Smooth muscle cell of the brain vasculature (primary cell): ENCODE measurements around the gene SVEP1.
"Not testable (repeated sequence)": the region's sequence is repeated elsewhere in the genome, so short reads cannot be mapped to it uniquely, and the experiment has no call there.

Experiments used
- DNase-seq: peaks from one replicate; pipeline ENCODE4 v3.0.0-alpha.2; 2012; ENCODE audit warnings: low read depth, low spot score

Gene SVEP1

DNA sequence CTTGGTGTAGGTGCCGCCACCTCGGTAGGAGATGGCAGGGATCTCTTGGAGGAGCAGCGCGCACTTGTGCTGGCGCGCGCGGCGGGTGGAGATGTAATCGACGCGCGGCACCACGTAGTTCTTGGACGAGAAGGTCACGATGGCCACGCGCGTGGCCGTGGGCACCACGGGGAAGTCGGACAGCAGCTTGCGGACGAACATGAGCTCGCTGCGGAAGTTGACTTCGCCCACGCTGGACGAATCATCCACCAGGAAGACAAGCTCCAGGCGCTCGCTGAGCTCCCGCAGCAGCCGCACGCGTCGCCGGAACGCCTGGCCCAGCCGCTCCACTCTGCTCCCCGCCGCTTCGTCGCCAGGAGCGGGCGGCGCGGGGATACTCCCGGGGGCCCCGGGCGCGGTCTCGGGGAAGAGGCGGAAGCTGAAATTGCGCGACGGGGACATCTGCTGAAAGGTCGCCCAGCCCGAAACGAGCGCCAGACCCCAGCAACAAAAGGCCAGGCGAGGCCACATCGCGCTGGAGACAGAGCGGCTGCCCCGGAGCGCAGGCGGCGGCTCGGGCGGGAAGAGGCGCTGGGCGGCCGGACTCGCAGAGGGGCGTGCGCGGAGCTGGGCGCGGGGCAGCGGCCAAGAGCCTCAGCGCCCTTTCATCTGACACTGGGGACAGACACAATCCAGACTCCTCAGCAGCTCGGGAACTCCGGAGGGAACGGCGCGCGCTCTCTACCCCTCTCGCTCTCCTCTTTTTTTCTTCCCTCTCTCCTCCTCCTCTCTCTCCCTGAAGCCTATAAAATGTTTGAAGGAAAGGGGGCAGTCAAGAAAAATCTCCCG is at the start of gene SVEP1:
SVEP1 (minus strand) TSS at position 708 of the 828 bp plus-strand sequence; CDS start at position 510, 198 bp downstream.
- no peak for DNase-seq

GRCh38 chr9:110626101-110626829 is 46.7 kb upstream of the SVEP1 start:
- DNase-seq: peak; percentile 80

GRCh38 chr9:110623462-110624025 is 44.0 kb upstream of the SVEP1 start:
- peak; percentile 66 for DNase-seq

DNA sequence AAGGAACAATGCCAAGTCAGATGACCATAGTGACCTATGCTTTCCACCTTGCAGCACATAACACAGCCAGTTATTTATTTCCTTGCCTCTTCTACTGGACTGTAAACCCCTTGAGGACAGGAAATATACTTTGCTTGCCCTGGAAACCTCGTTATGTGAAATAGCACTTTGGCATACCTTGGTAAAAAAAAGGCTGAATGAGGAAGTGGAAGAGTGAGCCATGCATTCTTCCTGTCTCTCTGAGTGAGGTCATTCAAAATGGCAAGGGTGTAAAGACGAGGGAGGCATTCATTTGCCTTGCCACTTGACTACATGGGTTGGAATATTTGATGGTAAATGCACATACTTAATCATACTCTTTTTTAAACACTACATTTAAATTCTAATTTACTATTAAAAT is 42.8 kb upstream of the SVEP1 start:
- DNase-seq: no peak

GRCh38 chr9:110620726-110621125 is 41.2 kb upstream of the SVEP1 start:
- DNase-seq: no peak

DNA sequence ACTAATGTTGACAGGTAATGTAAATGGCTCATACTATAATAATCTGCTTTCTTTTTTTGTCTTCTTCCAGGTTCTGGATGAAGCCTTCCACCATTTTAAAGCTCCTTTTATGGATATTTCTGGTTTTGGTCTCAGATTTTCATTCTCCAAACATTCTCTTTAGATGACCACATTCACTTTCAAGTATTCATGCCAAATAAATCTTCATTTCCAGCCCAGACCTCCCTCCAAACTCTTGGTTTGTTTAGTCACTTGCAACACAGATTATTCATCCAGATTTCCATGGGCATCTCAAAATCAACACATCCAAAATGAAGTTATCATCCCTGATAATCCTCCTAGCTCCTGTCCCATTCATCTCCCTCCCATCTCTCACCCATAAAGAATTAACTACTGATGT is 40.3 kb upstream of the SVEP1 start:
- no peak for DNase-seq

DNA sequence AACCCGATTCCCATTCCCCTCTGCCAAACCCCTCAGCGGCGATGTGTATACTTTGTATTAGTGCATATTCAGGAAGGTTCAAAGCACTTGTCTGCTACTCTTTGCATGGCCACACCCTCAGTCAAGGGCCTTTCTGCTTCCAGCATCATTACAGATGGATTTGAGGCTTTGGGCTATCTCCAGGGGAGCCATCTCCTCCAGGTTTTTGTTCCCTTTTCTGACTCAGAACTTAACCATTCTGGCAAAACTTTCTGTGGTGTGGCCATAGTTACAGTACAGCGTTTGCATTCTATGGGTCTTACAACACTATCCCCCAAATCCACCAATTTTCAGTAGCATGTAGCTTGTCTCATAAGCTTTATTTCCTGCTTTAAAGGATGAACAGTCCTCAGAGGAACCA is 36.0 kb upstream of the SVEP1 start:
- DNase-seq: no peak

GRCh38 chr9:110614576-110614975 is 35.0 kb upstream of the SVEP1 start:
- not testable (repeated sequence) for DNase-seq

GRCh38 chr9:110606179-110606790 is 26.7 kb upstream of the SVEP1 start:
- no peak for DNase-seq

DNA sequence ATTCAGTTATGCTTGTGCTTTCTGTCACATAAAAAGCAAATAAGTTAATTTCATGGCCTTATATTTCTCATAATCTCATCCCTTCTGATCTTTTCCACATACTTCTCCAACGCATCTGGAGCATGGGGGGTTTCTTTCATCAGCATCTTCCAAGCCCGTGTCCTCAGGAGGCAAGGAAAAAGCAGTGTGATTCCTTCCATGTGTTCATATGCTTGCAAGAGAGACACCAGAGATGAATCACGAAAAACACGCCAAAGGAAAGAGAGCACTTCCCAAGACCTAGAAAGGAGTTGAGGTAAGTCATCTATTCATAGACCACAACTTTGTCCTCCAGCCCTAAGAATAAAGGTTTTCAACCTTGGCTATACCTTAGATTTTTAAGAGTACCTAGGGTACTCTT is 26.0 kb upstream of the SVEP1 start:
- DNase-seq: no peak

DNA sequence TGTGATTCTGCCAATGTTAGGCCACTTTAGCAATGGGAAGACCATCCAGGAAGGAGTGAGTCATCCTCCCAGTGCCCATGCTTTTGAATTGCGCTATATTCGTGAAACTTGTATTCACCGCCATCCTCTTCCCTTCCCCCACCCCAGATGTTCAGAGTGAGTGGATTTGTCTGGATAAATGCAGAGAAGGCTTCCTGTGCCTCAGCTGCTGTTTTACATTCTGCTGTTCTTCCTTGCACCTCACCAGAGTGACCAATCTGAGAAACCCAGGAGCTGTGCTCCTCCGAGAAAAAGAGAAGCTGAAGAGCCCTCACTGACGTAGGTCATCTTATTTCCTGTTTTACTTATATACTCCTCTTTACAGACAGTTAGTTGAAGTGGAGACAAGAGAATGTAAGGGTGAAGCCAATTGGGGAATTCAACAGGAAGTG is 24.6 kb upstream of the SVEP1 start:
- DNase-seq: no peak

DNA sequence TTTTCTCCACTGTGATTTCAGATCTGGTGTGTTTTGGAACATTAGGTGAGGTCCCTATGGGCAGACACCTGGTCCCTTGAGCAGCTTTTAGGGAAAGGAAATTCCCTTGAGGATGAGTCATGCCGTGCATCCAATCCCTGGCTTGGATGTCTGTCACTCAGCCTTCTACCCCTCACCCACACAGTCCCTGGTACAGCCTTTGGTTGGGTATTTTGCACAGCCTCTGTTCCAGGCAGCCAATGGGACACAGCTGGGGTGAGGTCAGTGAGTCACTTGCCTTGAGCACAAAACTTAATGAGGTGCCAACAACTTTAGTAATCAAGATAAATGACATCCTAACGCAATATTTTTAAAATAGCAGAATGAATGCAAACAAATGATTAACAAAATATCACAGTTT is 22.7 kb upstream of the SVEP1 start:
- DNase-seq: no peak

GRCh38 chr9:110601098-110601497 is 21.6 kb upstream of the SVEP1 start:
- DNase-seq: no peak

DNA sequence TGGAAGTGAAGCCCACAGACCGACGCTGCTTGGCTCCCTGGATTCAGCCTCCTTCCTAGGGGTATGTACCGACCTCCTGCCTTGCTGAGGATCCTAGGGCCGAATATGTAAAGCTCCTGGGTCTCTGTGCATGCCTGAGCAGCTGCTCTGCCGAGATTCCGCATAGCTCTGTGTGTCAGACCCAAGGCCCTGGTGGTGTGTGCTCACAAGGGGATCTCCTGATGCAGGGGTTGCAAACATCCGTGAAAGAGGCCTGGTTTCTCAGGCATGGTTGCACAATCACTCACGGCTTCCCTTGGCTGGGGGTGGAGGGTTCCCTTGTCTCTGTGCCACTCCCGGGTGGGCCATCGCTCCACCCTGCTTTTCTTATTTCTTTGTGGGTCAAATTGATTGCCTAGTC is 19.9 kb upstream of the SVEP1 start:
- DNase-seq: no peak

DNA sequence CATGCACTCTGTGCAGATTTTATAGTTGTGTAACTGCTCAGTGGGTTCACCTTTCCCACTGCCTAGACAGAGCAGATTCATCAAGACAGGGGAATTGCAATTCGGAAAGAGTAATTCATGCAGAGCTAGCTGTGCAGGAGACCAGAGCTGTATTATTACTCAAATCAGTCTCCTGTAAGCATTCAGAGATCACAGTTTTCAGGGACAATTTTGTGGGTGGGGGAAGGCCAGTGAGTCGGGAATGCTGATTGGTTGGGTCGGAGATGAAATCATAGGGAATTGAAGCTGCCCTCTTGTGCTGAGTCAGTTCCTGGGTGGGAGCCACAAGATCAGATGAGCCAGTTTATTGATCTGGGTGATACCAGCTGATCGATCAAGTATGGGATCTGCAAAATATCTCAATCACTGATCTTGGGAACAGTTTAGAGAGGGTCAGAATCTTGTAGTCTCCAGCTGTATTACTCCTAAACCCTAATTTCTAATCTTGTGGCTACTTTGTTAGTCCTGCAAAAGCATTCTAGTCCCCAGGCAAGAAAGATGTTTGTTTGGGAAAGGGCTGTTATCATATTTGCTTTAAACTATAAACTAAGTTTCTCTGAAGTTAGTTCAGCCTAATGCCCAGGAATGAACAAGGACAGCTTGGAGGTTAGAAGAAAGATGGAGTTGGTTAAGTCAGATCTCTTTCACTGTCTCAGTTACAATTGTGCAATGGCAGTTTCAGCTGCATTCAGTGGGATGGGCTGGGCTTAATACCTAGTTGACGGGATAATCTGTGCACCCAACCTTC is 12.7 kb upstream of the SVEP1 start:
- DNase-seq: no peak

DNA sequence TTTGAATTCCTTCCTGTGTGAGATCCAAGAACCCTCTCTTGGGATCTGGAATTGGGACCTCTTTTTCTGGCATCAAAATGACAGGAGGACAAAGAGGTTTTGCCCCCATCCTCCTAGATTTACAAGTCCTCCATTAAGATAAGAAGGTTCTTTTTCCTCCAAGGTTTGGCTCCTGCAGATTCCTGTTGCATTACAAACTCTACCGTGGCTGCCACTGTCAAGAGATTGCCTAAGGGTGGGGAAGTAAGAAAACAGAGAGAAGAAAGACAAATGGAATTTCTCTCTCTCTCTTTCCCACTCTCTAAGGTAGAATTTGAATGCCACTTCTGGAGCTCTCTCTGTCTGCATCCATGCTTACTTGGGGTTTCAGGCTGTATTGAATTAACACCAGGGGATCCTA is 12.0 kb upstream of the SVEP1 start:
- DNase-seq: no peak

- DNase-seq: no peak
Observed at GRCh38 chr9:110590816-110591215, 11.3 kb upstream of the SVEP1 start.

DNA sequence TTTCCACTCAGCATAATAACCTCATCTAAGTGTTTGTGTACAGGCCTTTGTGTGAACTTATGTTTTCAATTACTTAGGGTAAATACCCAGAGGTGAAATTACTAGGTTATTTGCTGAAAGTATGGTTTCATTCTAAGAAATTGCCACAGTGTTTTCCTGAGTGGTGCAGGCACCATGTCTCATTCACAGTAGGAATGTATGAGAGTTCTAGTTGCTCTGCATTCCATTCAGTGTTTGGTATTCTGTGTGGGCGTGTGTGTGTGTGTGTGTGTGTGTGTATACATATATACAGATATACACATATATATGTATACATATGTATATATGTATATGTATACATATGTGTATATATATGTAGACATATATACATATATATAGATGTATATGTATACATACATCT is 8.8 kb upstream of the SVEP1 start:
- no peak for DNase-seq

DNA sequence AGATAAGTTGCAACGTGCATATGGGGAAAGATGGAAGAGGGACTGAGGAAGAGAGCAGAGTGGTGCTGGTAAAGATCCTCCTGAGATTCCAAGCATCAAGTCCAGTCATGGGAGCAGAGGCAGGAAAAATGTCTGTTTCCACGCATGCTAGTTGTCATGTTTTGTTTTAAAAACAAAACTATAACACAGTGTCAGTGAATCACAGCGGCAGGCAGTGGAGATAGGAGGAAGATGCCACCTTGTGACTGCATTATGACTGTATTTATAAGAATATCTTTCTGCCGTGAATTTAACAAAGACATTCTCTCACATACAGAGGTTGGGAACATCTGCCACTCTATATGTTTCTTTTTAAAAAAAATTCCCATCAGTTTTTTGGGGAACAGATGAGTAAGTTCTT is 3.7 kb upstream of the SVEP1 start:
- no peak for DNase-seq

DNA sequence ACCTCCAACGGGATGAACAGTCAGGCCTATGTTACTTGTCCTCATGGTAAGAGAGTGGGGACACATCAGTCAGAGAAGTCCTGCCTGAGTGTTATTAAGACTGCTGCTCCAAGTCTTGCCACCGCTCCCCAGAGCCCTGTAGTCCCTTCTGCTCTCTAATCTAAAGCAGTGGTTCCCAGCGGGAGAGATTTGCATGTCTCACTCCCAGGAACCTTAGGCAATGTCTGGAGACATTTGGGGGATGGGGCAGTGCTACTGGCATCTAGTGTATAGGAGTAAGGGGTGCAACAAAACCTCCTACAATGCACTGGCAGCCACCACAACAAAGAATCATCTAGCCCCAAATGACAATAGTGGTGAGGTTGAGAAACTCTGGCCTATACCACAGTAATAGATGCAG is 2.6 kb upstream of the SVEP1 start:
- no peak for DNase-seq

DNA sequence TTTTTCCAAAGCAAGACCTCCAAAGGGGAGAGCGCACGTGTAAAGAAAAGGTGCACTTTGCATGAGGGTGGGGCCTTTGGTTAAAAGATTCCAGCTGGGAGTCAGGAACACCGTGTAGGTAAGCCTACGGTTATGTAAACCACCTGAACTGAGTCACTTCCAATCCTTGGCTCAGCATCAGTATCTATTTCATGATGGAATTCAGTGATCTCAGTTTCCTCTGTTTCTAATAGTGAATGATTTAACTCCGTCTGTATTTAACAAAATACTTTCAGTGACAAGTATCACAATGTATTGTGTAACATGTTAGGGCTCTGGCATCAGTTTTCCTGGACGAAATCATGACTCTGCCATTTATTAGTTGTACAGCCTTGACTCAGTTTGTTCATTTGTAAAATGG is 1.3 kb upstream of the SVEP1 start:
- DNase-seq: no peak

- no peak for DNase-seq
Observed at GRCh38 chr9:110579862-110580219, 300 bp upstream of the SVEP1 start.
